Adrenal gland (tissue), 5 donors: ENCODE data around the gene ATG4D.

Source experiments
- POLR2A ChIP-seq, 2 donors: fragments of 450-650 bp; IDR thresholded peaks; one replicate each; pipeline ENCODE4 v1.6.1; 2017; ENCODE audit warnings: antibody characterized with exemption in 2 of 2, mild to moderate bottlenecking in 2 of 2, moderate library complexity in 1 of 2
- TF ChIP-seq, protein P1 (sequence below), 6 experiments: fragments of 450-650 bp in 4 of 6; fragments of 200-600 bp in 2 of 6; sonication (generic) in 1 of 6; IDR thresholded peaks; 1 replicate in 5 of 6; 2 replicates in 1 of 6; pipeline versions ENCODE4 v1.5.1 to v1.8.0; 2016 to 2021; ENCODE audit warnings: antibody characterized with exemption in 6 of 6, mild to moderate bottlenecking in 2 of 6, moderate library complexity in 1 of 6
- donor health status: DM: no; HTN: no; CAD: no.

DNA sequence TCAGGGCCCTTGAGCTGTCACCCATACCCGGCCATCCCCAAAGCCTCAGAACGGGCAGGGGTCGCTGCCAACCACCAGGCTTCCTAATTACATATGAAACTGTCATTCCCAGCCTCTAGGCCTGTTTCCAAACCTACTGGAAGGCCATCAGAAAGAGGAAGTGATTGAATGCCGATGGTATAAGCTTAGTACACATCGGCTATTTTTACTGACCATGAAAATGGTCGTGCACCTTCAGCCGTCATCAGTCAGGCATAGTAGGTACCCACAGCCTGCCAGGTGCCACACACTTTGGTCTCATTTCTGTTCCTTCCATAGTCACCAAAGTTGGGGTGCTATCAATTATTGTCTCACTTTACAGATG, 11.9 kb downstream of the ATG4D start:
- TF ChIP-seq, protein P1, sequence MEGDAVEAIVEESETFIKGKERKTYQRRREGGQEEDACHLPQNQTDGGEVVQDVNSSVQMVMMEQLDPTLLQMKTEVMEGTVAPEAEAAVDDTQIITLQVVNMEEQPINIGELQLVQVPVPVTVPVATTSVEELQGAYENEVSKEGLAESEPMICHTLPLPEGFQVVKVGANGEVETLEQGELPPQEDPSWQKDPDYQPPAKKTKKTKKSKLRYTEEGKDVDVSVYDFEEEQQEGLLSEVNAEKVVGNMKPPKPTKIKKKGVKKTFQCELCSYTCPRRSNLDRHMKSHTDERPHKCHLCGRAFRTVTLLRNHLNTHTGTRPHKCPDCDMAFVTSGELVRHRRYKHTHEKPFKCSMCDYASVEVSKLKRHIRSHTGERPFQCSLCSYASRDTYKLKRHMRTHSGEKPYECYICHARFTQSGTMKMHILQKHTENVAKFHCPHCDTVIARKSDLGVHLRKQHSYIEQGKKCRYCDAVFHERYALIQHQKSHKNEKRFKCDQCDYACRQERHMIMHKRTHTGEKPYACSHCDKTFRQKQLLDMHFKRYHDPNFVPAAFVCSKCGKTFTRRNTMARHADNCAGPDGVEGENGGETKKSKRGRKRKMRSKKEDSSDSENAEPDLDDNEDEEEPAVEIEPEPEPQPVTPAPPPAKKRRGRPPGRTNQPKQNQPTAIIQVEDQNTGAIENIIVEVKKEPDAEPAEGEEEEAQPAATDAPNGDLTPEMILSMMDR (IDR thresholded peaks at IDR 0.05): peak in 1 of 6 experiments; percentile 3
- no peak for TF ChIP-seq POLR2A (IDR thresholded peaks at IDR 0.05)
